Activated CD4-positive, CD25-positive, alpha-beta regulatory T cell treated with anti-CD3 and anti-CD28 coated beads, Interleukin-2, amount 50 U/mL, for 72 hours (primary cell): ENCODE results near the gene CD247.

Source experiments
- DNase-seq: peaks from one replicate; pipeline ENCODE4 v3.0.0; 2021

The CD247 gene

GRCh38 chr1:167434306-167434705 lies 84.0 kb downstream of the CD247 start:
- DNase-seq = no peak

DNA sequence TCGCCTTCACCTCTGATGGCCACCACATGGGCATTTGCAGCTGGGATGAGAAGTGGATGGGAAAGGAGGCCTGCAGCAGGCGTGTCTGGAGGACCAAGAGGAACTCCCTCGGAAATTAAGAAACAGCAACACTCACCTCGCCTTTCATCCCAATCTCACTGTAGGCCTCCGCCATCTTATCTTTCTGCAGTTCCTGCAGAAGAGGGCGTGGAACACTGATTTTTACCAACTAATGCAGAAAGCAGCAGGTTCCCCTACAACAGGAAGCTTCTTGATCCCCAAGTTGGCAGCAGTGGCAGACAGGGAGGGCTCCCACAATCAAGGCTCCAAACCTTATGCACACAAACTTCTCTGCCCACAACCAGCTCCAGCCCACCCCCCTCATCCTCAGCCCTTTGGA lies 84.4 kb downstream of the CD247 start:
- DNase-seq = no peak

DNA sequence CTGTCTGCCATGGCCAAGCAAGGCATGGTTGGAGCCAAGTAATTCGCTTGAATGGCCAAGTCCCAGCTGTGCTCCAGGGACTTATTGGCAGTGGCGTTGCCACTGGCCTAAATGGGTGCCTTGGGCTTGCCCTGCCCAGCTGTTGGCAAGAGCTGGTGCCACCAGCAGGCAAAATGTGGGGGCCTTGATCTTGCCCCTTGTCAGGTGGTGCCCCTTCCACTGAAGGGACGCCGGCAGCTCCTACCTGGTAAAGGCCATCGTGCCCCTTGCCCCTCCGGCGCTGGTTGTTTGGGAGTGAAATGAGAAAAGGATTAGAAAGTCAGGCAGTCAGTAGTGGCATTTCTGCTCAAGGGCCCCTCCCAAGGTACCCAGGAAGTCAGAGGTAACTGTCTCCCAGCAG lies 85.5 kb downstream of the CD247 start:
- no peak for DNase-seq

DNA sequence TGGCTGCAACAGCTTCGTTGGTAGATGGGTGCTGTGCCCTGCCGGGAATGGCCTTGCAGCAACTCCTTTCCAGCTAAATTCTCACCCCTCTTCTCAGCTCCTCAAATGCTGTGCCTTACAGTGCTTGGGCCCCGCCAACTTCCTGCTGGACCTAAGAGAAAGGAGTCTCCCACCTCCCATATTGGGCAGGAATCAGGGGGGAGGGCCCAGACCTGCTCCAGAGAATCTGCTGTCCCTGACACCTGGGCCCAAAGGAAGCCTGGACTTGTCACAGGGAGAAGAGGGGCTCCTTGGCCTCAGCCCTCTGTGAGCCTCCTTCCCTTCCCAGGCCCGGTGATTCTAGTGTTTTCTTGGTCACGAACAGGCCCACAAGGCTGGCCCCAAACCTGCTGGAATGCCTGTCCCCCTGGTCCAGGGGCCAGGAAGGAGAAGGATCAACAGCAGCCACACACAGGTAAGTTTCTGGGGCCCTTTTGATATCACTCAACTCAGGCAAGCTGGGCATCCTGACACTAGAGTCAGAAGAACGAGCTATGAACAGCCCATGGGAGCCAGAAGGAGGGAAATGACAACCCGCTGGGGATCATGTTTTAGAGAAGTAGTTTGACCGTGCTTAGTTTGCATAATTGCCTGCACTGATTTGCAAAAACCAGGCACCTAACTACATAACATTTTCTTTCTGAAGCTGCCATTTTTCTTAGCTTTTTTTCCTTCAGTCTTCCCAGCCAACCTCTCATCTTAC lies 86.2 kb downstream of the CD247 start:
- no peak for DNase-seq

DNA sequence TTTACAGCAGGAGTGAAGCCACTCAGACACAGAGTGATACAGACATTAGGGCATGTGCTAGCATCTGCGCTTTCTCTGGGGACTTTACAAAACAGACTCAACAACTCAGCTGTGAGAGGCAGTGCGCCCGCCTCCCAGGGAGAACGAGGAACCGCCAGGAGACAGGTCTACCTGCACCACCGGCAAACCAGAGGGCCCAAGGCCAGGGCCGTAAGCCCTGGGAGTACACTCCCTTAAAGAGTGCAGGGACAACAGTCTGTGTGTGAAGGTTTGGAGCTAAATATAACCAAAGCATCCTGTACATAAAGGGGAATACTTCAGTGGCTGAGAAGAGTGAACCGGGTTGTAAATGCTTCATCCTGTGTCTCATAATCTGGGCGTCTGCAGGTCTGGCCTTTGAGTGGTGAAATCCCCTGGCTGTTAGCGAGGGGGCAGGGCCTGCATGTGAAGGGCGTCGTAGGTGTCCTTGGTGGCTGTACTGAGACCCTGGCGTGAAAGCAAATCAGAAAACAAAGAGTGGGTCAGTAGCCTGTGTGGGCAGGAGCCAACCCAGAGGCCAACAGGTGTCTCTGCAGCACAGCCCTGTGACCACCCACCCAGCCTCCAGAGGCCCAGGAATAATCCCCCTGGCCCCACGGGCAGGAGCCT lies 86.9 kb downstream of the CD247 start:
- DNase-seq = no peak

DNA sequence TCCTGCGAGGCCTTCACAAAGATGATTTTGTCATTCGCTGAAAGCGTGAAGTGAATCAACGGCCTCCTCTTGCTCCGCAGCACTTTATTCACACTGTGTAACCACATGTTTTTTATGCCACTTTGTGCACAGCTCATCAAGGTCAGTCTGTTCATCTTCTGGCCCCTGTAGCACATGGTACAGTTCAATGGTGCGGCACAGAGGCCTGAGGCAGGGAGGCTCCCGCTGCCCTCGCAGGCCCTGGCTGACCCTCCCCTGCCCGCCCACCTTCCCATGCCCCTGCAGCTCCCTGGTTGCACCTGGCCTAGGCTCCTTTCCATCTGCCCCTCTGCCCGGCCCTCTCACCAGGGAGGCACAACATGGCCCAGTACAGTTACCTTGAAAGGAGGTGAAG lies 87.5 kb downstream of the CD247 start:
- no peak for DNase-seq

DNA sequence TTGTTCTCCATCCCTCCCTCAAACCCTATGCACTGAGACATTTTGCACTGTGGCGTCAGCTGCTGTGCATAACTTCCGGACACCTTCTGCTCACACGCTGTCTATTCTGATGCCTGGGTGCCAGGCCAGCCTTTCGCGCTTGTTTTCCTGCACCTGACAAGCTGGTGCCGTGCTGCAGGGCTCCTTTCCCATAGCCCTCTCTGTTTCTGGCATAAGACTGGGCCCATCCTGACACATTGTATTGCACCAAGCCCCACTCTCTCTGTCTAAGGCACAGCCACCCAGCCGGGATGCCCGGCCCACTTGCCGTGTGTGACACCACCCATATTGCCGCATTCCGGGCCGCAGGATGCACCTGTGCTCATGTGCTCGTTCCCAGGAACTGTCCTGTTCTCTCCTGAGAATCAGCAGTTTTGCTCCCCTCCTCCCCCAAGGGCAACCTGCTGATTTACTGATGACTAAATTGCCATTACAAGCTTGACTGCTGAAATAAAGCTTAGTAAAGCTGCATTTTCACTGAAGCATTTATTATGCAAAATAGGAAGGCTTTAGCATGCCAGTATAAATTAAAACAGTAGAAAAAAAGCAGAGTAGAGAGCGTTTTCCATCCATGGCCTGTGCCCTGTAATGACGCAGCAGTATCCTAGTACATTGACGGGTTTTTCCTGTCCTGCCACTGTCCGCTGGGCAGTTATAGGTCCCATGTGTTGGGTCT lies 88.0 kb downstream of the CD247 start:
- no peak for DNase-seq

- no peak for DNase-seq
Measured at GRCh38 chr1:167429612-167430011, 88.7 kb downstream of the CD247 start.

DNA sequence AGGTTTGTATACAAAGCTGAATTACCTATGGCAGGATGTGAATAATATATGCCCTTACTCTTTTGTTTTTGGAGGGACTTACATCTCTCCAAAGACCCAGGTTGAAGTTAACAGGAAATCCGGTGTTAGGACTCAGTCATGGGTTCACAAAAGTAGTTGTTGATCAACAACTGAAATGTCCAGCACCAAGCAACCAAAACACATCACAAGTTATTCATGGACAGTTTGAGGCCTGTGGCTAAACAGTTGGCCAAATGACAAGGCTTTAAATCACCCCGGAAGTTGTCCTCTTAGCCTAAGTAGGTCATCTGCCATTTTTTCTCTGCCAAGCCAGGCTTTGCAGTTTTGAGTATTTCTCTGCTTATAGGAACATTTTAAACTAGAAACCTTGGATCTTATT lies 89.9 kb downstream of the CD247 start:
- DNase-seq = no peak

GRCh38 chr1:167427848-167428247 lies 90.5 kb downstream of the CD247 start:
- no peak for DNase-seq

DNA sequence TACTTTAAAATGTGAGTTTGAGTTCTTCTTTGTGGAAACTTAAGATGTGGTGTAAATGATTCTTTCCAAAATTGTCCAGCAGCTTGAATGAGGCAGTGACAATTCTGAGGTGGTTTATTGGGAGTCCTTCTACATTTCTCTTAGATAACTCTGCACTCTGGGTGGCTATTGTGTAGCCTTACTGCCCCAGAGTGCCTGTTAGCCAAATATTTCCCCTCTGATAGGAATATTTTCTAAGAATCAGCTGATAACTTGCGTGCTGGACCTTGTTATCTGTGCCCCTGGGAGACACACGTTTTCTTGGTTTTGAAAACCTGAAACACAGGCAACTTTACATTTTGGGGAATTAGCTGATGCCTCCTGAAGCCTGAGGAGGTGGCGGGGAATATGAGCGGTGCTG lies 91.6 kb downstream of the CD247 start:
- DNase-seq = no peak

DNA sequence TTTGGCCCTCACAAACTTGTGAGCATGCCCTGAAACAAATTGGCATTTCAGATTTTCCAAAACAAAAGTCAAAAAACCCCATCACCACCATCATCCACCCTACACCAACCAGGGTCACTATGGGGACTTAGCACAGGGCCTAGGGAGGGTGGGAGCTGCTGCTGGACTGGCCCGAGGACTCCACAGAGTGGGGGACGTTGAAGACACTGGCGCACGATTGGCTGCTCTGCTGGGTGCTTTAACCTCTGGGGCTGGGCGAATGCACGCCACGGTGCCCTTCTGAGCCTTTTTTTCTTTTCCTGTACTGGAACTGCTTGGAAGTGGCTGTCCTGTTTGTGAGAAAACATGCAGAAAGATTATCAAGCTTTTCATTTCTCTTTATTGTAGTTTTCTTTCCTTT lies 92.8 kb downstream of the CD247 start:
- no peak for DNase-seq

DNA sequence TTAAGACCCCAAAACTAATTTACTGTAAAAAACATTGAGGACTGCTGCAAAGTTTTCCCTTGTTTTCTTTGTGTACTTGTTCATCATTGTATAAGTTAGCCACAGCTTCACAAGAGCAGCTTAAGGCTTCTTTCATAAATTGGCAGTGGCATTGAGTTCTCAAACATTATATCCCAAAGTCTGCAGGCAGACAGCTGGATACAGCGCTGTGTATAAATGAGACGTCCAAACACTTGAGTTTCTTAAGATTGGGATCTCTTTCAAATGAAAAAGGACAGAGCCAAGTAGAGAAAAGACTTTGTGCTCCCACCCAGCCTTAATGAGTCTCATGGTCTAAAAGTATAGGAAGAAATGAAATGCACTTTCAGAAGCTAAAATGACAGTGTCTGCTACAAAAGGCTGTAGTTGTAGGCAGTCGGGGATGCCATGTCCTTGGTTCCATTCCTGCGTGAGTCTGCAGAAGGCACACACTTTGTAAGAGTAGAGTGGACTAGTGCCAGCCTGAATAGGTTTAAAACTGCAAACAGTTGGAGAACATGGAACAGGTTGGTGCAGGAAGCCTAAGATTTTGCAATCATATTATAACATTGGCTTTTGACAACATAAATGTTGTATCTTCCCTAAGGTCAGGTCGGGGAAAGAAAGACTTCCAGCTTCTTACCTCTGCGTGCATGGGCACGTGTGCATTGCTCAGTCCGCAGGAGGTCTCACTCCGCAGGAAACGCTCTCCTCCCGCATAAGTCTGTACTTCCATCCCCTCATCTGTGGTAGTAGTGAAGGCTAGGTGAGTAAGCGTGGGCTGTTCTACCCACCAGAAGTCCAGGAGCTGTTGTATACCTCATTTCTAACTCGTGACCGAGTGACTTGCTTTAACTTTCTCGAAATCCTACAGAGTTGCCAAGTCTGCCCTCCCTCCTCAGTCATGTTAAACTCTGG lies 94.4 kb downstream of the CD247 start:
- DNase-seq = no peak

DNA sequence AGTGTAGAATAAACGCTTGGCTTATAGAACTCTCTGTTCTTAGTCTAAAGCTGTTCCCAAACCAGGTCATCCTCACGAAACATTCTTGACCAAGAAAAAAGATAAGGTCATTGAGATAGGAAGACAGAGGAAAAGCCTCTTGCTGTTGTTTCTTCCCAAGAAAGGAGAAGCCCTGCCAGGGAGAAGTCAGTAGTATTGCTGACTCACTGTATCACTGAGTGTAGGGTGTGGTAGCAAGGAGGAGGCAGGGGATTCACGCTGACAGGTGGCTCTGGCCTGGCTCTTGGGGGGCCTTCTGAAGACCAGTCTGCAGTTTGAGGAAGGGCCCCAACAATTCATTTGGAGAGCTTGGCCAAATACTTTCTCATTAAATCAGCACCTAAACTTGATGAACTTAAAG lies 97.8 kb downstream of the CD247 start:
- DNase-seq = no peak

DNA sequence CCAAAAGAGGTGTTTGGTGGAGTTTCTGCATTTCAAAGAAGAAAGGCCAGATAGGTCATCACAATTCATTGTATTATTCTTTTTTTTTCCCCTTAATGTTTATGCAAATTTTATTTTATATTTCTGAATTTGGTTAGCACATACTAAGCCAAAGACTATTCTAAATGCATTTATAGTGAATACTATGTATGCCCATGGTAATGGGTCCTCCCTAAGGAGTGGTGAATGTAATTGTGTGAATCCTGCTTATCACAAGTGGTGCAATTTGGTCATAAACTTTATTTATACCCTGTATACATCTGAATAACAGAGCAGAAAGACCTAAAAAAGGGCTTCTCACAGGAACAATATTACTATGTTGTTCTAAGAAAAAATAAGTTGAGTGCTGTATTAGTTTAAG lies 99.1 kb downstream of the CD247 start:
- DNase-seq = no peak

GRCh38 chr1:167418391-167418790 lies 99.9 kb downstream of the CD247 start:
- no peak for DNase-seq

- DNase-seq = no peak
Measured at GRCh38 chr1:167416506-167416905, 101.8 kb downstream of the CD247 start.

- DNase-seq = no peak
Measured at GRCh38 chr1:167413328-167413727, 105.0 kb downstream of the CD247 start.

GRCh38 chr1:167412920-167413319 lies 105.4 kb downstream of the CD247 start:
- no peak for DNase-seq

- DNase-seq = no peak
Measured at GRCh38 chr1:167412072-167412471, 106.3 kb downstream of the CD247 start.

GRCh38 chr1:167409183-167409582 lies 109.1 kb downstream of the CD247 start:
- no peak for DNase-seq

- DNase-seq = no peak
Measured at GRCh38 chr1:167408355-167408754, 110.0 kb downstream of the CD247 start.

- DNase-seq = no peak
Measured at GRCh38 chr1:167404908-167405307, 113.4 kb downstream of the CD247 start.
